Upper lobe of left lung (tissue), 6 donors: Measurements from ENCODE around the gene CLRN3. TPM values are rescaled to one million over a fixed set of nuclear protein-coding genes. Genes with fewer than 3 reads are reported as not detected.

ENCODE experiments used
- ATAC-seq, 2 donors: fragments of 200-7000 bp; cut with Tn5 transposase; one replicate each; pipeline ENCODE4 v1.9.1; 2022; ENCODE audit warnings: mild to moderate bottlenecking in 2 of 2, moderate library complexity in 2 of 2; ENCODE audit not compliant: low FRiP score in 2 of 2
- DNase-seq, 2 donors: peaks; one replicate each; pipeline ENCODE4 v3.0.0-alpha.2; 2019 to 2020
- H3K27ac ChIP-seq, 4 donors: fragments of 200-600 bp; sonication (generic); one replicate each; pipeline ENCODE4 v1.5.1; 2016 to 2019
- H3K27me3 ChIP-seq, 4 donors: fragments of 200-600 bp; sonication (generic); one replicate each; pipeline ENCODE4 v1.5.1; 2017 to 2019
- H3K36me3 ChIP-seq, 4 donors: fragments of 200-600 bp; sonication (generic); one replicate each; pipeline ENCODE4 v1.5.1; 2016 to 2019
- H3K4me1 ChIP-seq, 4 donors: fragments of 200-600 bp; sonication (generic); one replicate each; pipeline ENCODE4 v1.5.1; 2018 to 2019
- H3K4me3 ChIP-seq, 4 donors: fragments of 200-600 bp; sonication (generic); one replicate each; pipeline ENCODE4 v1.5.1; 2017 to 2019; ENCODE audit warnings: mild to moderate bottlenecking in 2 of 4, moderate library complexity in 1 of 4
- H3K9me3 ChIP-seq, 4 donors: fragments of 200-600 bp; sonication (generic); one replicate each; pipeline ENCODE4 v1.5.1; 2018 to 2019
- EP300 ChIP-seq, 4 donors: sonication (generic); formaldehyde crosslinking; IDR thresholded peaks; one replicate each; pipeline ENCODE4 v1.5.1; 2017; ENCODE audit warnings: antibody characterized with exemption in 4 of 4, control low read depth in 2 of 4
- POLR2A ChIP-seq, 4 donors: fragments of 450-650 bp; IDR thresholded peaks; one replicate each; pipeline ENCODE4 v1.5.1; 2016 to 2017; ENCODE audit warnings: antibody characterized with exemption in 4 of 4, mild to moderate bottlenecking in 2 of 4
- POLR2AphosphoS5 ChIP-seq, 2 donors: sonication (generic); formaldehyde crosslinking; IDR thresholded peaks; one replicate each; pipeline ENCODE4 v1.5.1; 2017; ENCODE audit warnings: antibody characterized with exemption in 2 of 2
- WGBS, 2 donors: methylation state at CpG; one replicate each; pipeline ENCODE4 v1.1.5; 2017 to 2018; 5-methylcytosine and 5-hydroxymethylcytosine counted together
- total RNA-seq, 6 donors: library from RNA; depleted of rRNA in 4 of 6; stranded (reverse); fragments of >200 nt in 4 of 6; gene quantifications; one replicate each; pipeline versions ENCODE4 v1.1.0 to v1.2.1, GENCODE V29; 2016 to 2021
- TF ChIP-seq, protein P1 (sequence below), 6 experiments: fragments of 450-650 bp in 4 of 6; fragments of 200-600 bp in 2 of 6; sonication (generic) in 2 of 6; IDR thresholded peaks; one replicate each; pipeline ENCODE4 v1.5.1; 2016 to 2019; ENCODE audit warnings: antibody characterized with exemption in 6 of 6
- donor health status: DM: no; HTN: no; CAD: no; lungs with moderate emphysema.
- donor health status: DM: no; HTN: yes; CAD: no; lungs with severe emphysema.

The CLRN3 gene
- total RNA-seq, 6 donors from 2014 or later = 0.37 to 0.49 TPM; not detected in 4

DNA sequence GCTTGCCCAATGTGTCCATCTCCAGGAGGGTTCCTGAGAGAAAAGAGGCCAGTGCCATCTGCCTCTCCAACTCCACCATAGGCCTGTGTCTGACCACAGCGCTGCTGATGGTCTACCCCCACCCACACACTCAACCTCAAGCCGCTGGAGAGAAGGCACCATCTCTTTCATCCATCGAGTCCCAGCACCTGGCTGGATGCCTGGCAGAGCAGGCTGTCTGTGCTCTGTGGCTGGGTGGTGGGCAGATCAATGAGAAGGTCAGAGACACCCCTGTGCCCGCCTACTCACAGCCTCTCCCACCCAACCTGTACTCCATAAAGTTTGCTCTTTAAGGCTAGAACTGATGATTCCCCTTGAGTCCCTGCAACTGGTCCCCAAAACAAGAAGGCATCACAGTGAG is 58.0 kb downstream of the CLRN3 start:
- Histone ChIP-seq H3K27ac (no peak overlapping the region), H3K9me3 (no peaks in the 10 kb centered on the region), H3K4me1 (peaks cover 0 to 4% (median 0%) of the 10 kb centered on the region in 4 donors), H3K36me3 (no peaks in the 10 kb centered on the region), H3K27me3 (no peaks in the 10 kb centered on the region), H3K4me3 (no peak overlapping the region)
- TF ChIP-seq POLR2A (IDR thresholded peaks at IDR 0.05) = no peak
- TF ChIP-seq POLR2AphosphoS5 (IDR thresholded peaks at IDR 0.05) = no peak
- TF ChIP-seq EP300 (IDR thresholded peaks at IDR 0.05) = no peak
- TF ChIP-seq, protein P1, sequence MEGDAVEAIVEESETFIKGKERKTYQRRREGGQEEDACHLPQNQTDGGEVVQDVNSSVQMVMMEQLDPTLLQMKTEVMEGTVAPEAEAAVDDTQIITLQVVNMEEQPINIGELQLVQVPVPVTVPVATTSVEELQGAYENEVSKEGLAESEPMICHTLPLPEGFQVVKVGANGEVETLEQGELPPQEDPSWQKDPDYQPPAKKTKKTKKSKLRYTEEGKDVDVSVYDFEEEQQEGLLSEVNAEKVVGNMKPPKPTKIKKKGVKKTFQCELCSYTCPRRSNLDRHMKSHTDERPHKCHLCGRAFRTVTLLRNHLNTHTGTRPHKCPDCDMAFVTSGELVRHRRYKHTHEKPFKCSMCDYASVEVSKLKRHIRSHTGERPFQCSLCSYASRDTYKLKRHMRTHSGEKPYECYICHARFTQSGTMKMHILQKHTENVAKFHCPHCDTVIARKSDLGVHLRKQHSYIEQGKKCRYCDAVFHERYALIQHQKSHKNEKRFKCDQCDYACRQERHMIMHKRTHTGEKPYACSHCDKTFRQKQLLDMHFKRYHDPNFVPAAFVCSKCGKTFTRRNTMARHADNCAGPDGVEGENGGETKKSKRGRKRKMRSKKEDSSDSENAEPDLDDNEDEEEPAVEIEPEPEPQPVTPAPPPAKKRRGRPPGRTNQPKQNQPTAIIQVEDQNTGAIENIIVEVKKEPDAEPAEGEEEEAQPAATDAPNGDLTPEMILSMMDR (IDR thresholded peaks at IDR 0.05) = no peak
- ATAC-seq (no peak), DNase-seq (no peak)
- 90 to 92% methylated on average over 2 to 4 of the region's 4 CpGs for WGBS, 2 donors

DNA sequence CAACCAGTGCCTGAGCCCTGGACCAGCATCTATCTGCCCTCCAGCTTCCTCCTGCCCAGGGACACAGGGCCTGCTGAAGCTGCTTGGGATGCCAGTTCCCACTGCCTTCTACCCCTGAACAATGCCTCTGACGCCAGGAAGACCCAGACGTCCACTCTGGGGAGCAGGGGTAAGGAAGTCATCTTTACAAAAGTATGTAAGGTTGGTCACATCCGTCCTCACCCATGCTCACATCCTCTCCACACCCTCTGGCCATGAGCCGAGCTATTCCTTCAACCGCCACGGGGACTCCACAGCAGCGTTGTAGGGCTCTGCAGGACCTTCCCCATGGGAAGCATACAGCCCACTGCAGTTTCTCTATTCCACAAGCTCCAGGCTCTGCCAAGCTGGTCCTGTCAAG is 58.5 kb downstream of the CLRN3 start:
- DNase-seq (no peak), ATAC-seq (peak in 1 of 2 donors; percentile 35)
- 70 to 84% methylated on average over 7 of the region's 7 CpGs for WGBS, 2 donors
- Histone ChIP-seq H3K27me3 (no peaks in the 10 kb centered on the region), H3K4me3 (no peak overlapping the region), H3K9me3 (no peaks in the 10 kb centered on the region), H3K4me1 (peaks cover 0 to 4% (median 0%) of the 10 kb centered on the region in 4 donors), H3K27ac (no peak overlapping the region), H3K36me3 (no peaks in the 10 kb centered on the region)
- TF ChIP-seq EP300 (IDR thresholded peaks at IDR 0.05) (no peak), POLR2AphosphoS5 (IDR thresholded peaks at IDR 0.05) (no peak)
- TF ChIP-seq, protein P1 (IDR thresholded peaks at IDR 0.05) = no peak

DNA sequence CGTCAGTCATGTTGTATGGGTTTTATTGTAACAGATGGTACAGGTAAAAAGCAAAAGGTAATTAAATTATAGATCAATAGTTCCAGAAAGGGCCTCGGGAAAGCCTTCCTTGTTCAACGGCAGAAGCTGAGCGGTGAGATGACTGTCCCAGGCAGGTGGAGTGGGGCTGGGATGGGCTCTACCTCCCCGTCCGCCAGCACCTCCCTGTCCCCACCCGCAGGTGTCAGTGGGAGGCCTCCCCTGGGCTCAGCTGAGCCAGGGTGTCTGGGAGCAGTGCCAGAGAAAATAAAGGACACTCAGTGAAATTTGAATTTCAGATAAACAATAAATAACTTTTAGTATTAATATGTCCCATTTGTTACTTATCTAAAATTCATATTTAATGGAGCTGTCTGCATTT is 58.9 kb downstream of the CLRN3 start:
- H3K27me3 ChIP-seq = no peaks in the 10 kb centered on the region
- no peak overlapping the region for H3K4me3 ChIP-seq
- ATAC-seq (no peak), DNase-seq (peak in 1 of 2 donors; percentile 30)
- TF ChIP-seq POLR2AphosphoS5 (IDR thresholded peaks at IDR 0.05) (no peak), POLR2A (IDR thresholded peaks at IDR 0.05) (no peak), EP300 (IDR thresholded peaks at IDR 0.05) (no peak)
- TF ChIP-seq, protein P1 (IDR thresholded peaks at IDR 0.05) = no peak
- H3K9me3 ChIP-seq = no peaks in the 10 kb centered on the region
- H3K4me1 ChIP-seq = peaks cover 0 to 4% (median 0%) of the 10 kb centered on the region in 4 donors
- H3K36me3 ChIP-seq = no peaks in the 10 kb centered on the region
- H3K27ac ChIP-seq = no peak overlapping the region
- 83 to 90% methylated on average over 7 of the region's 7 CpGs for WGBS, 2 donors

DNA sequence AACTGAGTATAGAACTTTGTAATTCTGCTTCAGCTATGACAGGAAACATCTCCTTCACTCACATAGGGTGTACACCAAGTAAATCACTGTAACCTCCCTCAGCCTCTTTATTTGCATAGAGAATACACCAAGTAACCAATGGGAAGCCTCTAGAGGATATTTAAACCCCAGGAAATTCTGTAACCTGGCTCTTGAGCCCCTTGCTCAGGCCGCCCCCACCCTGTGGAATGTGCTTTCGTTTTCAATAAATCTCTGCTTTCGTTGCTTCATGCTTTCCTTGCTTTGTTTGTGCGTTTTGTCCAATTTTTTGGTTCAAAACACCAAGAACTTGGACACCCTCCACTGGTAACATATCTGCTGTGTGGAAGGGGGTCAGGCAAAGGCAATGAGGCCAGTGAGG is 60.2 kb downstream of the CLRN3 start:
- Histone ChIP-seq H3K27ac (no peak overlapping the region), H3K4me1 (peaks cover 0 to 4% (median 0%) of the 10 kb centered on the region in 4 donors), H3K27me3 (no peaks in the 10 kb centered on the region), H3K9me3 (no peaks in the 10 kb centered on the region), H3K36me3 (no peaks in the 10 kb centered on the region), H3K4me3 (peak overlapping the region in 2 of 4 donors; percentile 12 to 17)
- WGBS, 2 donors = 54 to 60% methylated on average over 4 of the region's 4 CpGs
- DNase-seq (no peak), ATAC-seq (no peak)
- TF ChIP-seq POLR2AphosphoS5 (IDR thresholded peaks at IDR 0.05) = no peak
- no peak for TF ChIP-seq POLR2A (IDR thresholded peaks at IDR 0.05)
- TF ChIP-seq EP300 (IDR thresholded peaks at IDR 0.05) = no peak
- TF ChIP-seq, protein P1 (IDR thresholded peaks at IDR 0.05) = no peak

DNA sequence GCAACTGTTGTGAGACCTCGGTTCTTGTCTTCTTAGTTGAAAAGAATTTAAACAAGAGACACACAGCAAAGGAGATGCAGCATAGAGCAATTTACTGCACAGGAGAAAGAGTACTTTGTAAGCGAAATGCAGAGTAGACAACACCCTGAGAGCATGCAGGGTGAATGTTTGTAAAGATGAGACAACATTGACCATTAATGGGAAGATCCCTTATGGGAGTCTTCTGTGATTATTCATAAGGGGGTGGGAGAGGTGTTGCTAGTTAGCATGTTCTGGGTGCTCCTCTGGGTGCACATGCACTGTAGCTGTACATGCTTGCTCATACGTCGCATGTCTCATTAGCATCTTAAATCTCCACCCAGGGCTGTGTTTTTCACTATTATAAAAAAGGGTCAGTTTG is 62.3 kb downstream of the CLRN3 start:
- H3K4me1 ChIP-seq = peaks cover 0 to 4% (median 0%) of the 10 kb centered on the region in 4 donors
- no peaks in the 10 kb centered on the region for H3K27me3 ChIP-seq
- H3K27ac ChIP-seq = no peak overlapping the region
- H3K36me3 ChIP-seq = no peaks in the 10 kb centered on the region
- ATAC-seq (no peak), DNase-seq (no peak)
- whole genome bisulfite sequencing, 2 donors = 88 to 92% methylated on average over 4 of the region's 4 CpGs
- no peaks in the 10 kb centered on the region for H3K9me3 ChIP-seq
- no peak overlapping the region for H3K4me3 ChIP-seq
- TF ChIP-seq POLR2AphosphoS5 (IDR thresholded peaks at IDR 0.05) (no peak), POLR2A (IDR thresholded peaks at IDR 0.05) (no peak), EP300 (IDR thresholded peaks at IDR 0.05) (no peak)
- TF ChIP-seq, protein P1 (IDR thresholded peaks at IDR 0.05) = no peak
